HCT116 (cell line): ENCODE data around the gene TNFRSF21. TPM values are rescaled to one million over a fixed set of nuclear protein-coding genes. Genes with fewer than 3 reads are reported as not detected.

Source experiments
- ATAC-seq: fragments of 200-7000 bp; cut with Tn5 transposase; 2 replicates; pipeline ENCODE4 v1.9.1; 2020; ENCODE audit warnings: mild to moderate bottlenecking, moderate library complexity
- BruUV-seq: library from RNA; stranded (reverse); fragments of 400-500 nt; replicated peaks from 2 replicates; lab custom pipeline; 2021; lab: Mats Ljungman, UMichigan
- CTCF ChIA-PET: fragments of 300-600 bp; sonication (Branson Sonifier 250); formaldehyde crosslinking; loops from one replicate; lab custom pipeline; 2021; ENCODE audit warnings: antibody characterized with exemption; lab: Charles Lee
- POLR2A ChIA-PET: fragments of 300-600, 350-600 bp; sonication (Branson Sonifier 250); formaldehyde crosslinking; loops from one replicate; lab custom pipeline; 2021; ENCODE audit warnings: antibody characterized with exemption; lab: Charles Lee
- RAD21 ChIA-PET, 2 experiments: fragments of 300-600 bp; sonication (Branson Sonifier 250); formaldehyde crosslinking; loops; one replicate each; lab custom pipeline; 2023; ENCODE audit warnings: low total read pairs in 2 of 2; ENCODE audit not compliant: uncharacterized antibody in 2 of 2, unreplicated experiment in 2 of 2, low non-redundant PET in 1 of 2; lab: Charles Lee
- DNase-seq: peaks from one replicate; pipeline ENCODE4 v3.0.0-alpha.2; 2010; ENCODE audit warnings: low read depth, low spot score
- H2AFZ ChIP-seq: fragments of 200-600 bp; shearing (Covaris generic), sonication (generic); 2 replicates; pipeline ENCODE4 v1.6.1; 2017; ENCODE audit warnings: low read depth, mixed run types, mixed read lengths, antibody characterized with exemption, low read length; ENCODE audit not compliant: poor library complexity, severe bottlenecking
- H3K27ac ChIP-seq: 2 replicates; pipeline ENCODE4 v1.5.1; 2012; ENCODE audit warnings: low read depth, low read length
- H3K27me3 ChIP-seq: fragments of 200-600 bp; sonication (generic); 2 replicates; pipeline ENCODE4 v1.6.1; 2016; ENCODE audit warnings: mixed run types, low read length, mixed read lengths; ENCODE audit not compliant: insufficient read depth
- H3K36me3 ChIP-seq, 2 experiments: fragments of 200-500 bp in 1 of 2; fragments of 200-600 bp in 1 of 2; sonication (Bioruptor generic) in 1 of 2; sonication (generic) in 1 of 2; 2 replicates each; pipeline versions ENCODE4 v1.5.1 to v1.6.1; 2014 to 2016; ENCODE audit warnings: low read length in 2 of 2, inconsistent platforms in 1 of 2, mixed read lengths in 1 of 2, mixed run types in 1 of 2; ENCODE audit not compliant: insufficient read depth in 2 of 2, control insufficient read depth in 1 of 2
- H3K4me1 ChIP-seq, 2 experiments: fragments of 200-600 bp in 1 of 2; sonication (generic) in 1 of 2; 2 replicates each; pipeline versions ENCODE4 v1.5.1 to v1.6.1; 2012 to 2017; ENCODE audit warnings: low read length in 2 of 2, inconsistent platforms in 1 of 2, mild to moderate bottlenecking in 1 of 2, mixed read lengths in 1 of 2, mixed run types in 1 of 2, moderate library complexity in 1 of 2; ENCODE audit not compliant: insufficient read depth in 2 of 2, control insufficient read depth in 1 of 2
- H3K4me2 ChIP-seq: fragments of 200-600 bp; sonication (generic); 2 replicates; pipeline ENCODE4 v1.6.1; 2017; ENCODE audit warnings: mixed run types, low read length, mixed read lengths
- H3K4me3 ChIP-seq, 2 experiments: fragments of 200-600 bp in 1 of 2; sonication (generic) in 1 of 2; replicated peaks in 1 of 2; 2 replicates each; pipeline ENCODE4 v1.5.1; 2011 to 2016; ENCODE audit warnings: low read length in 2 of 2, control low read depth in 1 of 2, low read depth in 1 of 2, mild to moderate bottlenecking in 1 of 2, mixed read lengths in 1 of 2, mixed run types in 1 of 2
- H3K79me2 ChIP-seq: fragments of 200-600 bp; sonication (generic); 2 replicates; pipeline ENCODE4 v1.6.1; 2017; ENCODE audit warnings: mild to moderate bottlenecking, mixed run types, low read length, moderate library complexity, mixed read lengths; ENCODE audit not compliant: insufficient read depth
- H3K9ac ChIP-seq: fragments of 200-600 bp; sonication (generic); 2 replicates; pipeline ENCODE4 v1.6.1; 2016; ENCODE audit warnings: low read length, mixed read lengths
- H3K9me2 ChIP-seq: fragments of 200-600 bp; sonication (generic), shearing (Covaris generic); 2 replicates; pipeline ENCODE4 v1.6.1; 2017; ENCODE audit warnings: mixed run types, mild to moderate bottlenecking, moderate library complexity; ENCODE audit not compliant: insufficient read depth
- H3K9me3 ChIP-seq, 2 experiments: fragments of 200-500 bp in 1 of 2; fragments of 200-600 bp in 1 of 2; sonication (Bioruptor generic) in 1 of 2; sonication (generic) in 1 of 2; 2 replicates each; pipeline ENCODE4 v1.6.1; 2014 to 2017; ENCODE audit warnings: low read length in 2 of 2, mixed read lengths in 2 of 2, inconsistent platforms in 1 of 2, low read depth in 1 of 2, mild to moderate bottlenecking in 1 of 2, mixed run types in 1 of 2, moderate library complexity in 1 of 2; ENCODE audit not compliant: control insufficient read depth in 1 of 2, insufficient read depth in 1 of 2
- H4K20me1 ChIP-seq: fragments of 200-600 bp; sonication (generic), shearing (Covaris generic); 2 replicates; pipeline ENCODE4 v1.6.1; 2017; ENCODE audit warnings: mixed run types, mild to moderate bottlenecking, moderate library complexity; ENCODE audit not compliant: insufficient read depth
- ATF3 ChIP-seq: IDR thresholded peaks from 2 replicates; pipeline ENCODE4 v1.6.1; 2012
- CBX3 ChIP-seq: IDR thresholded peaks from 2 replicates; pipeline ENCODE4 v1.6.1; 2012; ENCODE audit warnings: low read depth
- CEBPB ChIP-seq: IDR thresholded peaks from 2 replicates; pipeline ENCODE4 v1.6.1; 2012; ENCODE audit warnings: low read depth
- EGR1 ChIP-seq: IDR thresholded peaks from 2 replicates; pipeline ENCODE4 v1.6.1; 2012; ENCODE audit warnings: low read depth
- ELF1 ChIP-seq: IDR thresholded peaks from 2 replicates; pipeline ENCODE4 v1.6.1; 2012; ENCODE audit warnings: low read depth, borderline replicate concordance
- MAX ChIP-seq: IDR thresholded peaks from 2 replicates; pipeline ENCODE4 v1.6.1; 2012
- POLR2A ChIP-seq: IDR thresholded peaks from 2 replicates; pipeline ENCODE4 v1.7.0; 2011; ENCODE audit warnings: borderline replicate concordance; ENCODE audit not compliant: insufficient read depth, insufficient read length; ENCODE audit errors: extremely low read depth
- POLR2AphosphoS5 ChIP-seq: IDR thresholded peaks from 2 replicates; pipeline ENCODE4 v1.6.1; 2011; ENCODE audit warnings: mild to moderate bottlenecking, low read depth, low read length, moderate library complexity
- REST ChIP-seq: IDR thresholded peaks from 2 replicates; pipeline ENCODE4 v1.6.1; 2012; ENCODE audit warnings: low read depth
- SP1 ChIP-seq: IDR thresholded peaks from 2 replicates; pipeline ENCODE4 v1.6.1; 2012; ENCODE audit warnings: low read depth
- SRF ChIP-seq: IDR thresholded peaks from 2 replicates; pipeline ENCODE4 v1.6.1; 2012; ENCODE audit warnings: low read depth
- TCF7L2 ChIP-seq: IDR thresholded peaks from 2 replicates; pipeline ENCODE4 v1.7.0; 2011; ENCODE audit warnings: borderline replicate concordance, inconsistent platforms; ENCODE audit not compliant: insufficient read depth, insufficient read length; ENCODE audit errors: extremely low read depth
- YY1 ChIP-seq: IDR thresholded peaks from 2 replicates; pipeline ENCODE4 v1.6.1; 2011; ENCODE audit warnings: low read length, low read depth, moderate library complexity, mild to moderate bottlenecking; ENCODE audit not compliant: insufficient replicate concordance; ENCODE audit errors: extremely low read depth
- ZBTB33 ChIP-seq: IDR thresholded peaks from 2 replicates; pipeline ENCODE4 v1.6.1; 2011; ENCODE audit warnings: mild to moderate bottlenecking, low read length, moderate library complexity; ENCODE audit not compliant: insufficient replicate concordance; ENCODE audit errors: extremely low read depth
- ZFX ChIP-seq: fragments of 450-650 bp; IDR thresholded peaks from 2 replicates; pipeline ENCODE4 v1.6.1; 2017
- intact Hi-C: fragments of 100-400 bp; cut with micrococcal nuclease; formaldehyde crosslinking; loops from 2 replicates; pipeline ENCODE4 v1.10.0; 2022
- total RNA-seq: library from RNA; stranded (reverse); gene quantifications from one replicate; pipeline ENCODE4 v1.2.1, GENCODE V29; 2021; ENCODE audit not compliant: unreplicated experiment

The TNFRSF21 gene
- total RNA-seq, 1 experiment from 2014 or later: 48.3 TPM

- ChIA-PET CTCF (no interaction called here), POLR2A (no interaction called here)
These were observed 48.9 kb upstream of the TNFRSF21 start for GRCh38 chr6:47358440-47359225.

More at GRCh38 chr6:47358440-47359225, 48.9 kb upstream of the TNFRSF21 start:
- Histone ChIP-seq H3K9me2 (no peaks in the 10 kb centered on the region), H3K9me3 (no peaks in the 10 kb centered on the region), H3K79me2 (no peaks in the 10 kb centered on the region), H4K20me1 (no peaks in the 10 kb centered on the region), H3K27me3 (no peaks in the 10 kb centered on the region), H3K9ac (no peak overlapping the region), H3K4me1 (no peaks in the 10 kb centered on the region), H3K27ac (no peak overlapping the region), H3K36me3 (no peaks in the 10 kb centered on the region), H3K4me2 (no peak overlapping the region), H2AFZ (no peak overlapping the region), H3K4me3 (no peak overlapping the region)
- DNase-seq: no peak
- intact Hi-C loops: no loop called here
- TF ChIP-seq POLR2A: no peak
- no peak for TF ChIP-seq YY1
- no peak for TF ChIP-seq ZFX
- no peak for TF ChIP-seq ZBTB33
- no peak for TF ChIP-seq ELF1
- no peak for TF ChIP-seq CEBPB
- no peak for TF ChIP-seq MAX
- no peak for TF ChIP-seq SP1
- no peak for TF ChIP-seq SRF
- TF ChIP-seq TCF7L2: no peak
- TF ChIP-seq ATF3: no peak
- no peak for TF ChIP-seq REST
- no peak for TF ChIP-seq CBX3
- TF ChIP-seq POLR2AphosphoS5: no peak
- TF ChIP-seq EGR1: no peak
- RAD21 ChIA-PET: no interaction called here
- no TSS peak for BruUV-seq
- ATAC-seq: no peak
